Hematopoietic multipotent progenitor cell treated with erythropoietin and hydrocortisone succinate and interleukin-3 and kit ligand, for 4 days (in vitro differentiated cells): ENCODE measurements around the gene NPPB.

Source experiments
- DNase-seq: peaks from one replicate; pipeline ENCODE4 v3.0.0-alpha.2; 2015

Gene NPPB

DNA sequence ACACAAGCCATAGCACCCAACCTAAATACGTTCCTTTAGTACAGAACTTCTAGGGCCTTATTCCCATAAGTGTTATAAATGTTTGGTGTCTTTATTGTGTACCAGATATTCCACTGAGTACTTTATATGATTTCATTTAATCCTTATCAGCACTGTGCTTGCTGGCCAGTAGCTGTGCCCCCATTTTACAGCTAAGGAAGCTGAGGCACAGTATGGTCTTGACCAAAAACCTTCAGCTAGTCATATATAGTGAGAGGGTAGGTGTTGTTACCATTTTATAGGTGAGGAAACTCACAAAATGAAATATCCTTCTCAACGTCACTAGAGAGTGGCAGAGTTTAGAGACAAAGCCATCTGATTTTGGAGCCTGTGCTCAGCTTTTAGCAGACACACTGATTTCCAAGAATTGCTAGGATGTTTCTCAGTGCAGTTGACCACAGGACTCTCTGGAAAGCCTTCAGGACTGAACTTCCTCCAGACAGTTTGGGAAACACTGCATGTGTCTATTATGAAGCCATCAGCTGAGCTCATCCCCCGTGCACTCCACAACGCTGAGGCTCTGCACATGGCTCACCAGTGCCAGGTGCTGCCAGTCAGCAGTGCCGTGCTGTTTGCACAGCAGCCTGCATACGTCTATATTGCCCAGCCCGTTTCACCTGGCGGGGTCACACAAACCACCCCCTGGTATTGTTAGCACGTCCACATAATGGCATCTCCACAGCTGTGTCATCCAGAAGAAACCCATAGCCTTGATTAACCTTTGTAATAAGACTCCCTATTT lies 26.6 kb downstream of the NPPB start:
- no peak for DNase-seq

DNA sequence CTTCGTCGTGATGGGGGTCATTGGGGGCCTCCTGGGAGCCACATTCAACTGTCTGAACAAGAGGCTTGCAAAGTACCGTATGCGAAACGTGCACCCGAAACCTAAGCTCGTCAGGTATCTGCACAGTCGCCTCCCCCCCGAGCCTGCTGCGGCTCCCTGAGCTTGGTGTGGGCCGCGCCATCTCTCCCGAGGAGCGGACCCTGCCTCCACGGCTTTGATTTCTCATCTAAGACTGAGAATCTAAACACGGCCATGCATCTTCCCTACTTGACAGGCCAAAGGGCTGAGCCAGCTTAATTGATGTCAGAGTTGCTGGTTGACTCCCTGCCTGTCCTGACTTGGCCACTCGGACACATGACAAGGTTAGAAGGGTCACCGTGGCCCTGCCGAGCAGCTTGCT lies 30.2 kb downstream of the NPPB start:
- no peak for DNase-seq

DNA sequence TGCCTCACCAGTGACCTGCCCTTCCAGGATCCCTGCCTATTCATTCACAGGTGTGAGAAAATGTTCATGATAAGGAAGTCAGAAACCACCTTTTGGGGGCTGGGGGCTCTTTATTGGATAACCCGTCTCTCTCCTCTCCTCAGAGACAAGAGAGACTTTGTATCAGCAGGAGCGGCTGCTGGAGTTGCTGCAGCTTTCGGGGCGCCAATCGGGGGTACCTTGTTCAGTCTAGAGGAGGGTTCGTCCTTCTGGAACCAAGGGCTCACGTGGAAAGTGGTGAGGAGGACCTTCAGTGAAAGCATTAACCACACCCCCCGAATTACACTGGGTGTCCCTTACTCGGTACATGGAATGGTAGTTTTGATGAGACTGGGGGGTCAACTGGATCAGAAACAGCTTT lies 31.8 kb downstream of the NPPB start:
- no peak for DNase-seq

DNA sequence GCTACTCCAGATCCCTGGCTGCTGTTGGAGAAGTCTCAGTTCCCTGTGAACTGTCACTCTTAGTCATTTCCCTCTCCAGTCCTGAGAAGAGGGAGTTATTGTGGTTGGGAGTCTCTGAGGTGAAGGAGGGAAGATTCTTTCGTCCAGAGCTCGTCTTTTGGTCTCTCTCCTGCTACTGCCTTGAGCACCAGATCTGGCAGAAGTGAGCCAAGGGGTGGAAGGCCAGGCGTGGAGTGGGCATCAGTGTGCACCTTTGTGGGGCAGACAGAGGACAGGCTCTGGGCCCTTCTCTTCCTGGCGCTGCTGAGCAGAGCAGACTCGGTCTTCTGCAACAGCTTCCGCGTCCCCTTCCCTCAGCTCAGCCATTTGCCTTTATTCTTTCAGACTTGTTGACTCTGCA lies 33.6 kb downstream of the NPPB start:
- no peak for DNase-seq

DNA sequence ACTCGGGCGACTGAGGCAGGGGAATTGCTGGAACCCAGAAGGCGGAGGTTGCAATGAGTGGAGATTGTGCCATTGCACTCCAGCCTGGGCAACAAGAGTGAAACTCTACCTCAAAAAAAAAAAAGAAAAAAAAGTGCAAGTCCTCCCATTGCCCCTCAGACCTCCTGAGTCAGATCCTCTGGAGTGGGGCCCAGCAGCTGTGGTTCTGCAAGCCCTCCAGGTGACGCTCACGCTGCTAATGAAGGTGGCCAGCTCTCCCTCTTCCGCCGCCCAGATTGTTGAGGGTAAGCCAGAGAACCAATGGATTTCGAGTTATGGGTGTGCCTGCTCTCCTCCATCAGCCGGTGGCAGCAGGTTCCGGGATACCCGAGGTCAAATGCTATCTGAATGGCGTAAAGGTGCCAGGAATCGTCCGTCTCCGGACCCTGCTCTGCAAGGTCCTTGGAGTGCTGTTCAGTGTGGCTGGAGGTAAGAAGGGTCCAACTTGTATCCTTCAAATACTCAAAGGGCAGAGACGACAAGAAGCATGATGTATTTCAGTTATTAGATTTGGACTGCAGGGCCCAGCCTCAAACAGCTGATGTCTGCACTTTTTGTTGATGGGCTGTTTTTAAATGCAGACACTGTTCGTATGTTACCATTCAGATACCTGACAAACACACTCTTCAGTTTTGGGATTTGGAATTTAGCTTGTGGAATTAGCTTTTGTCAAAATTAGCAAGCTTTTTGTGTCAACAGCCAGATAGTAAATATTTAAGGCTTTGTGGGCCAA lies 35.2 kb downstream of the NPPB start:
- no peak for DNase-seq

DNA sequence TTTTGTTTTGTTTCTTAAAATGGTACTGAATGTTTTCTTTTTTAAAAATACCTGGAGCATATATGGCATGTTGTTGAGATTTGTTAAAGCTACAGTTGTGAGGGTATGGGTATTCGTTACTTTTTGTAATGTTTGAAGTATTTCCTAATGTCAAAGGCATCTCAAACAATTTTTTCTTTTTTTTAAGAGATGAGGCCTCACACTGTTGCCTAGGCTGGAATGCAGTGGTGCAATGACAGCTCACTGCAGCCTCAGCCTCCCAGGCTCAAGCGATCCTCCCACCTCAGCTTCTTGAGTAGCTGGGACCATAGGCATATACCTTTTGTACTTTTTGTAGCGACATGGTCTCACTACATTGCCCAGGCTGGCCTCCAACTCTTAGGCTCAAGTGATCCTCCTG lies 36.7 kb downstream of the NPPB start:
- DNase-seq: no peak

DNA sequence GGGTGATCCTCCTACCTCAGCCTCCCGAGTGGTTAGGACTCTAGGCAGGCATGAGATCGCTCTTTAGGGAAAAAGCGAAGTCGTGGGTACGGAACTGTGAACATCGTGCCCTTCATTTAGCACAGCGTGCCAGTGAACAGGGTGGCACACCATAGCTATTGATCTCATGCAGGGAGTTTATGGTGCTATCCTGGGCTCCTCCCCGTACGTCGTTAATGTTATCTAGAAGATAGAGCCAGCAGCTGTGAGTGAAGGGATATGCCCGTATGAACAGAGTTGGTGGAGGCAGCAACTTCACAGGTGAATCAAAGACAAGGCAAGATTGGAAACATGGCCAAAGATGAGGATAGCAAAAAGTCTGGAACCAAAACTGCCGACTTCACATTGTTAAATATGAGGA lies 41.6 kb downstream of the NPPB start:
- DNase-seq: no peak

DNA sequence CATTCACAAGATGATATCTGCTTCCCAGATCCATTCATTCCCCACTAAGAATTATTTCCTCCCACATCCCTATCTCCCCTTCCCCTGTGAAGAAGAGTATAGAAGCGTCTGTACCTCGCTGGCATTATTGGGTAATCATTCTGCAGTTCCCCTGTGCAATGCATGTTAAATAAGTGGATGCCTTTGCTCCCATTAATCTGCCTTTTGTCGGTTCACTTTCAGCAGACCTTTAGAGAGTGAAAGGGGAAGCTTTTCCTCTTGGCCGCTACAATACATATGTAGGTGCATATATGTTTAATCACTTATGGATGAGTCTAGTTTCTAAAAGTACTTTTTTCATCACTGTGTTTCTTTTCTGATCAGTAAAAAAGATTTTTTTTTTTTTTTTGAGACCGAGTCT lies 45.7 kb downstream of the NPPB start:
- DNase-seq: no peak
